GM12892 (cell line): ENCODE measurements around the gene ZFR.
"Not testable (repeated sequence)": the region's sequence is repeated elsewhere in the genome, so short reads cannot be mapped to it uniquely, and the experiment has no call there.

Experiments used
- POLR2A ChIP-seq: IDR thresholded peaks from 2 replicates; pipeline ENCODE4 v1.6.1; 2011; ENCODE audit warnings: low read depth, low read length, control low read depth
- POLR2AphosphoS5 ChIP-seq: IDR thresholded peaks from 2 replicates; pipeline ENCODE4 v1.6.1; 2011; ENCODE audit warnings: low read depth, low read length, control low read depth
- TAF1 ChIP-seq: IDR thresholded peaks from 2 replicates; pipeline ENCODE4 v1.6.1; 2011; ENCODE audit warnings: low read depth, mild to moderate bottlenecking, control low read depth, low read length, borderline replicate concordance

GRCh38 chr5:32321787-32322186 lies 122.8 kb downstream of the ZFR start:
- TF ChIP-seq POLR2A, TAF1, POLR2AphosphoS5: not testable (repeated sequence)
